Nephron (organoid): Measurements from ENCODE around the gene SELP.

Experiments
- H3K27ac Mint-ChIP-seq, 3 experiments: 2 replicates each; pipeline ENCODE4 v1.8.0; 2020; ENCODE audit warnings: mixed read lengths in 3 of 3, mild to moderate bottlenecking in 2 of 3, moderate library complexity in 1 of 3
- H3K27me3 Mint-ChIP-seq: 2 replicates; pipeline ENCODE4 v1.8.0; 2021; ENCODE audit warnings: low read depth, mild to moderate bottlenecking, moderate library complexity, mixed read lengths
- H3K36me3 Mint-ChIP-seq: 2 replicates; pipeline ENCODE4 v1.8.0; 2020; ENCODE audit warnings: low read depth, mixed read lengths
- H3K4me1 Mint-ChIP-seq: 2 replicates; pipeline ENCODE4 v1.8.0; 2020; ENCODE audit warnings: mixed read lengths
- H3K4me3 Mint-ChIP-seq, 3 experiments: 2 replicates each; pipeline ENCODE4 v1.8.0; 2020; ENCODE audit warnings: mild to moderate bottlenecking in 3 of 3, mixed read lengths in 3 of 3, moderate library complexity in 2 of 3
- H3K9me3 Mint-ChIP-seq: 2 replicates; pipeline ENCODE4 v1.8.0; 2020; ENCODE audit warnings: mixed read lengths
- TF ChIP-seq, protein P1 (sequence below), 3 experiments: fragments of 200-600 bp; sonication (generic); IDR thresholded peaks; one replicate each; pipeline ENCODE4 v1.5.0; 2021; ENCODE audit warnings: antibody characterized with exemption in 3 of 3; ENCODE audit not compliant: unreplicated experiment in 3 of 3

Gene SELP

DNA sequence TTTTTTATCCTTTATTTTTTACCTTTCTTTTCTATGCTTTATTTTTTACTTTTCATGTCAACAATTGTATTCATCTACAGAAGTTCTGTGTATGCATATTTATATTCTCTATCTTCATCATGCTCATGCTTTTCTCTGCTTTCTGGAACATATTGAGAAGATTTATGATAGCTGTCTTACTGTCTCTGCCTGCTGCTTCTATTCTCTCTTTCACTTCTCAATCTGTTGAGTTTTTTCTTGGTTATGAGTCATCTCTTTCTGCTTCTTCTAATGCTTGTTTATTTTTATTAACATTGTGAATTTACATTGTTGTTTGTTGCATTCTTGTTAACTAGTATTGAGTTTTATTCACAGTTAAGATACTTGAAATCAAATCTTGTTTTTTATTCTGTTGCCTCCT, 66.3 kb downstream of the SELP start:
- Mint-ChIP-seq H3K9me3 (peaks cover 18% of the 10 kb centered on the region), H3K27ac (no peak overlapping the region), H3K36me3 (no peaks in the 10 kb centered on the region), H3K4me3 (no peak overlapping the region), H3K27me3 (peaks cover 5% of the 10 kb centered on the region), H3K4me1 (no peaks in the 10 kb centered on the region)
- TF ChIP-seq, protein P1, sequence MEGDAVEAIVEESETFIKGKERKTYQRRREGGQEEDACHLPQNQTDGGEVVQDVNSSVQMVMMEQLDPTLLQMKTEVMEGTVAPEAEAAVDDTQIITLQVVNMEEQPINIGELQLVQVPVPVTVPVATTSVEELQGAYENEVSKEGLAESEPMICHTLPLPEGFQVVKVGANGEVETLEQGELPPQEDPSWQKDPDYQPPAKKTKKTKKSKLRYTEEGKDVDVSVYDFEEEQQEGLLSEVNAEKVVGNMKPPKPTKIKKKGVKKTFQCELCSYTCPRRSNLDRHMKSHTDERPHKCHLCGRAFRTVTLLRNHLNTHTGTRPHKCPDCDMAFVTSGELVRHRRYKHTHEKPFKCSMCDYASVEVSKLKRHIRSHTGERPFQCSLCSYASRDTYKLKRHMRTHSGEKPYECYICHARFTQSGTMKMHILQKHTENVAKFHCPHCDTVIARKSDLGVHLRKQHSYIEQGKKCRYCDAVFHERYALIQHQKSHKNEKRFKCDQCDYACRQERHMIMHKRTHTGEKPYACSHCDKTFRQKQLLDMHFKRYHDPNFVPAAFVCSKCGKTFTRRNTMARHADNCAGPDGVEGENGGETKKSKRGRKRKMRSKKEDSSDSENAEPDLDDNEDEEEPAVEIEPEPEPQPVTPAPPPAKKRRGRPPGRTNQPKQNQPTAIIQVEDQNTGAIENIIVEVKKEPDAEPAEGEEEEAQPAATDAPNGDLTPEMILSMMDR (IDR thresholded peaks at IDR 0.05; ENCODE audit: unreplicated experiment in 3 of 3): no peak

DNA sequence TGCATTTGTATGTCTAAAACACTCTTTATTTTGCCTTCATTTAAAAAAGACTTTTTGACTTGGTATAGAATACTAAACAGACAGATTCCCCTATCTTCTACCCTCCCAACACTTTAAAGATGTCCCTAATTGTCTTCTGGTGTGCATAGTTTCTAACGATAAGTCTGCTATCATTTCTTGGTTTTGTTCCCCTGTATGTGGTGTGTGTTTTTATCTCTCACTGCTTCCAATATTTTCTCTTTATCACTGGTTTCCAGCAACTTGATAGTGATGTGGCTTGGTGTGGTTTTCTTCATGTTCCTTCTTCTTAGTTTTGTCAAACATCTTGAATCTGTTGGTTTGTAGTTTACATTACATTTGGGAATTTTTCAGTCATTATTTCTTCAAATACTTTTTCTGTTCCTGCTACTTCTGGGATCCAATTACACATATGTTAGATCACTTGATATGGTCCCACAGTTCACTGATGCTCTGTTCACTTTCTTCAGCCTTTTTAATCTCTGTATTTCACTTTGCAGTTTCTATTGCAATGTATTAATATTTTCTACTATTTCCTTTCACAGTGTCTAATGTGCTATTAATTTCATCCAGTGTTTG, 66.8 kb downstream of the SELP start:
- no peaks in the 10 kb centered on the region for H3K4me1 Mint-ChIP-seq
- TF ChIP-seq, protein P1 (IDR thresholded peaks at IDR 0.05; ENCODE audit: unreplicated experiment in 3 of 3): no peak
- H3K4me3 Mint-ChIP-seq: no peak overlapping the region
- H3K9me3 Mint-ChIP-seq: peaks cover 18% of the 10 kb centered on the region
- peaks cover 5% of the 10 kb centered on the region for H3K27me3 Mint-ChIP-seq
- H3K36me3 Mint-ChIP-seq: no peaks in the 10 kb centered on the region
- H3K27ac Mint-ChIP-seq: no peak overlapping the region

DNA sequence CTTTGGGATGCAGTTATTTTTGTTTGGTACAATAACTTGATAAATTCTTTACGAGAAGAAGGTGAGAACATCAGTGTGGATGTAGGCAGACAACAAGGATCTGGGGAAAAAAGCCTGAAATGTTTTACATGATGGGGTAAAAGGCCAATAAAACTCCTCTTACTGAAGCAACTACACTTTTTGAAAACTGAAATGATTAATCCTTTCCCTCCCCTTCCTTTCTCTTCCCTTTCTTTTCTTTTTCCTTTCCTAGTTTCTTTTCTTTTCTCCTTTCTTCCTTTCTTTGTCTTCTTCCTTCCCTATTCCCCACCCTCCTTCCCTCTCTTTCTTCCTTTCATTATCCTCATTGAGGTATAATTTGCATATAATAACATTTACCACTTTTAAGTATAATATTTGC, 68.2 kb downstream of the SELP start:
- H3K36me3 Mint-ChIP-seq: no peaks in the 10 kb centered on the region
- H3K4me1 Mint-ChIP-seq: no peaks in the 10 kb centered on the region
- no peak overlapping the region for H3K27ac Mint-ChIP-seq
- H3K4me3 Mint-ChIP-seq: no peak overlapping the region
- H3K9me3 Mint-ChIP-seq: peaks cover 18% of the 10 kb centered on the region
- peaks cover 5% of the 10 kb centered on the region for H3K27me3 Mint-ChIP-seq
- TF ChIP-seq, protein P1 (IDR thresholded peaks at IDR 0.05; ENCODE audit: unreplicated experiment in 3 of 3): no peak

DNA sequence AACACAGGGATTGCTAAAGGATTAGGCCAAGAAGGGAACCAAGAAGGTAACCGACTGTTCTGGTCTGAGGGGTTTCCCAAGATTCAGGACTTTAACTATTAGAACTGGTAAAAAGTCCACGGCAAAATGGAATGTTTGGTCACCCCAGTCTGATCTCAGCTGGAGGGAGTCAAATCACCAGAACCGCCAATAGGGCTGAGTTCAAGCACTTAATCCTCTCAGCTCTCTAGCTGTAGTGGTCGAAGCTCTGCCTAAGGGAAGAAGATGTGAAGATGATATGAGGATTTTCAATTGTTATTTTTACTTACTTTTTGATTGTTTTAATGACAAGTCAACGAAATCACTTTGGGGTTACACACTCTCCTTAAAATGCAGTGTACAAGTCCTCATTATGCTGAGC, 72.8 kb downstream of the SELP start:
- Mint-ChIP-seq H3K36me3 (no peaks in the 10 kb centered on the region), H3K9me3 (no peaks in the 10 kb centered on the region), H3K4me1 (no peaks in the 10 kb centered on the region), H3K4me3 (no peak overlapping the region), H3K27me3 (peaks cover 5% of the 10 kb centered on the region), H3K27ac (no peak overlapping the region)
- TF ChIP-seq, protein P1 (IDR thresholded peaks at IDR 0.05; ENCODE audit: unreplicated experiment in 3 of 3): no peak

DNA sequence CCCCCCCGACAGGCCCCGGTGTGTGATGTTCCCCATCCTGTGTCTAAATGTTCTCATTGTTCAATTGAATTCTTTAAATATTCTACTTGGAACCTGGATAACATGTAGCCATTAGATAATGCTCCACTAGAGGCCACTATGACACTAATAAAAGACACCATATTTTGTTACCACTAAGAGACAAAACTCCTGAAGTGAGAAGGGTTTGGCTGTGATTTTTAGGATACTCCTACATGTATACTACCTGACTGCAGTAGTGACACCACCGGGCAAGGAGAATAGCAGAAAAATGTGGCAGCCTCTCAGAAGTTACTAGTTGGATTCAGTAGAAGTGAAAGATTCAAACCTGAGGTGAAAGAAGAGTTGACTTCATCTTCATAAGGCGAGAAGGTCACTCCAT, 79.6 kb downstream of the SELP start:
- TF ChIP-seq, protein P1 (IDR thresholded peaks at IDR 0.05; ENCODE audit: unreplicated experiment in 3 of 3): peak; percentile 32 to 57 (median 40)
- no peak overlapping the region for H3K27ac Mint-ChIP-seq

DNA sequence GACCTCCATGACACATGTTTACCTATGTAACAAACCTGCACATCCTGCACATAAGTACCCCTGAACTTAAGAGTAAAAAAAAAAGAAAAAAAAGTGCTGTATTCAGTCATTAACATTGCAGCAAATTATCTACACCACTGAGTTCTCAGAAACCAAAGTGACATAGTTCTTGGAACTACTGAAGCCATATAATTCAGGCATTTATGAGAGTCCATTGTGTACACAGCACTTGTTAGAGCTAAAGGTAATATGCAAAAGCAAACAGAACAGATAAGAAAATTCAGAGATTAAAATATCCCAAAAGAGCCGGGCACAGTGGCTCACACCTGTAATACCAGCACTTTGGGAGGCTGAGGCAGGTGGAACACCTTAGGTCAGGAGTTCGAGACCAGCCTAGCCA, 81.6 kb downstream of the SELP start:
- peaks cover 7% of the 10 kb centered on the region for H3K27me3 Mint-ChIP-seq
- H3K36me3 Mint-ChIP-seq: no peaks in the 10 kb centered on the region
- H3K4me3 Mint-ChIP-seq: no peak overlapping the region
- H3K4me1 Mint-ChIP-seq: no peaks in the 10 kb centered on the region
- TF ChIP-seq, protein P1 (IDR thresholded peaks at IDR 0.05; ENCODE audit: unreplicated experiment in 3 of 3): no peak
- no peaks in the 10 kb centered on the region for H3K9me3 Mint-ChIP-seq
- no peak overlapping the region for H3K27ac Mint-ChIP-seq

More for the DNA sequence above, 79.6 kb downstream of the SELP start:
- no peaks in the 10 kb centered on the region for H3K4me1 Mint-ChIP-seq
- H3K36me3 Mint-ChIP-seq: no peaks in the 10 kb centered on the region
- H3K4me3 Mint-ChIP-seq: no peak overlapping the region
- H3K9me3 Mint-ChIP-seq: no peaks in the 10 kb centered on the region
- peaks cover 7% of the 10 kb centered on the region for H3K27me3 Mint-ChIP-seq
